Liver (tissue), 3 donors: ENCODE data around the gene DSTN.

Experiments used
- ATF3 ChIP-seq: IDR thresholded peaks from 2 replicates; pipeline ENCODE4 v1.6.1; 2016; ENCODE audit warnings: antibody characterized with exemption
- CTCF ChIP-seq: fragments of 150-350 bp; IDR thresholded peaks from 2 replicates; pipeline ENCODE4 v1.5.1; 2017; ENCODE audit warnings: improper control_type of control experiment, low read depth, low read length; ENCODE audit not compliant: missing input control
- EGR1 ChIP-seq, 2 donors: IDR thresholded peaks; 2 replicates each; pipeline ENCODE4 v1.6.1; 2016 to 2018; ENCODE audit warnings: antibody characterized with exemption in 2 of 2, low read depth in 2 of 2
- FOXA1 ChIP-seq: IDR thresholded peaks from 2 replicates; pipeline ENCODE4 v1.6.1; 2016; ENCODE audit warnings: antibody characterized with exemption
- FOXA2 ChIP-seq: IDR thresholded peaks from 2 replicates; pipeline ENCODE4 v1.6.1; 2016; ENCODE audit warnings: antibody characterized with exemption
- GABPA ChIP-seq, 2 donors: IDR thresholded peaks in 1 of 2; conservative IDR thresholded peaks in 1 of 2; 2 replicates each; pipeline ENCODE4 v1.6.1; 2016; ENCODE audit warnings: antibody characterized with exemption in 2 of 2, mild to moderate bottlenecking in 1 of 2, moderate library complexity in 1 of 2
- HNF4A ChIP-seq, 2 donors: conservative IDR thresholded peaks; 2 replicates each; pipeline ENCODE4 v1.6.1; 2016; ENCODE audit warnings: antibody characterized with exemption in 2 of 2, mild to moderate bottlenecking in 2 of 2
- JUND ChIP-seq, 2 donors: IDR thresholded peaks; 2 replicates each; pipeline ENCODE4 v1.6.1; 2016; ENCODE audit warnings: antibody characterized with exemption in 2 of 2
- MAX ChIP-seq: IDR thresholded peaks from 2 replicates; pipeline ENCODE4 v1.6.1; 2016; ENCODE audit warnings: antibody characterized with exemption
- RAD21 ChIP-seq, 2 donors: IDR thresholded peaks; 2 replicates each; pipeline ENCODE4 v1.6.1; 2016; ENCODE audit warnings: antibody characterized with exemption in 2 of 2, mild to moderate bottlenecking in 2 of 2
- REST ChIP-seq: IDR thresholded peaks from 2 replicates; pipeline ENCODE4 v1.6.1; 2016; ENCODE audit warnings: antibody characterized with exemption, mild to moderate bottlenecking
- SP1 ChIP-seq: IDR thresholded peaks from 2 replicates; pipeline ENCODE4 v1.6.1; 2018; ENCODE audit warnings: antibody characterized with exemption, mild to moderate bottlenecking
- TAF1 ChIP-seq: conservative IDR thresholded peaks from 2 replicates; pipeline ENCODE4 v1.6.1; 2016; ENCODE audit warnings: antibody characterized with exemption, mild to moderate bottlenecking
- ZBTB33 ChIP-seq: IDR thresholded peaks from 2 replicates; pipeline ENCODE4 v1.6.1; 2016; ENCODE audit warnings: antibody characterized with exemption
- donor health status: healthy.
- donor health status: healthy.

GRCh38 chr20:17630806-17631195 is 60.9 kb downstream of the DSTN start:
- TF ChIP-seq FOXA1 (no peak), REST (no peak), TAF1 (no peak), JUND (IDR thresholded peaks at IDR 0.05) (no peak), ZBTB33 (no peak), CTCF (no peak), GABPA (IDR thresholded peaks at IDR 0.05 in 1 of 2, conservative IDR thresholded peaks at IDR 0.05 in 1 of 2) (no peak), SP1 (no peak), MAX (no peak), ATF3 (no peak), RAD21 (IDR thresholded peaks at IDR 0.05) (no peak), FOXA2 (no peak), EGR1 (IDR thresholded peaks at IDR 0.05; ENCODE audit: low read depth in 2 of 2) (no peak), HNF4A (conservative IDR thresholded peaks at IDR 0.05) (no peak)
